Epithelial cell of proximal tubule (primary cell): ENCODE results near the gene TNNT3. TPM values are rescaled to one million over a fixed set of nuclear protein-coding genes. Genes with fewer than 3 reads are reported as not detected.
"Not testable (repeated sequence)": the region's sequence is repeated elsewhere in the genome, so short reads cannot be mapped to it uniquely, and the experiment has no call there.

ENCODE experiments used
- DNase-seq: peaks from one replicate; pipeline ENCODE4 v3.0.0-alpha.2; 2011; ENCODE audit warnings: low read depth
- H3K4me3 ChIP-seq: 2 replicates; pipeline ENCODE4 v1.5.1; 2011; ENCODE audit warnings: low read depth, mild to moderate bottlenecking, low read length
- CTCF ChIP-seq: conservative IDR thresholded peaks from 2 replicates; pipeline ENCODE4 v1.5.1; 2012; ENCODE audit warnings: low read depth, mild to moderate bottlenecking, low read length
- total RNA-seq: library from RNA; depleted of rRNA; stranded (reverse); fragments of >200 nt; gene quantifications from 2 replicates; pipeline ENCODE4 v1.2.3, GENCODE V29; 2015

The TNNT3 gene
- not detected in 2 replicates for total RNA-seq

- TF ChIP-seq CTCF: no peak
- no peak for DNase-seq
Observed at GRCh38 chr11:1919391-1920127, at the start of gene TNNT3. Gene TNNT3, plus strand, starts transcription at chr11:1919703. Its CDS starts 3,172 bp downstream, at chr11:1922875.

GRCh38 chr11:1870326-1870696 is 49.2 kb upstream of the TNNT3 start:
- no peak overlapping the region for H3K4me3 ChIP-seq
- DNase-seq: no peak
- TF ChIP-seq CTCF: no peak

More at GRCh38 chr11:1919391-1920127, at the start of gene TNNT3:
- H3K4me3 ChIP-seq: no peak within 1 kb of the TSS

DNA sequence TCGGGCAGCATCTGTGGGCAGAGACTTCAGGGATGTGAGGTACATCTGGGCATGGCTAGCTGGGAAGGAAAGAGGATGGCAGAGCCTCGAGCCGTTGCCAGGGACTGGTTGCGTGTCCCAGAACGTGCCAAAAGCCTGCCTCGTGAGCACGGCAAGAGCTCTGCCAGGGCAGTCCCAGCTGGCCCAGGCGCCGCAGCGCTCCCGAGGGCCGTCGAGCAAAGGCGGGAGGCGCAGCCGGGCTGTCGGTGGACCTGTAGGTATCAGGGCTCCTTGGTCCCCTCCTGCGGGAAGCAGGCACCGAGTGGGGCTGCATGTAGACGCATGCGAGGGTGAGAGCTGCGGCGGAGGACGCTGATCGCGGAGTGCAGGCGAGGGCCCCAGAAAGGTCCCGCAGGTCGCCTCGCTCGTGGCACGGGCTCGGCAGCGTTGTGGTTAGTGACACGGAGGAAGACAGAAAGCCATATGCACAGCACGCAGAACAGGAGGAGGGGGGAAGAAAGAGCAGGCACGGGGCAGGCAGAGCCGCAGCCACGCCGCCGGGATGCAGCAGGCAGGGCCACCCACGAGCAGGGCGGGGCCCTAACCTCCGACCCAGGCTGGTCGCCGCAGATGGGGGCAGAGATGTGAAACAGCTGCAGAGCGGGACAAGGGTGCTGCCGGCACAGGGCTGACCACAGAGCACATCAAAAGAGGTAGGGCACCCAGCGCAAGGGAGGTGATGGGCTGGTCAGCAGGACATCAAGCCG is 48.6 kb upstream of the TNNT3 start:
- no peak for TF ChIP-seq CTCF

GRCh38 chr11:1871531-1871930 is 48.0 kb upstream of the TNNT3 start:
- TF ChIP-seq CTCF: no peak
- H3K4me3 ChIP-seq: no peak overlapping the region
- DNase-seq: no peak

More for the DNA sequence above, 48.6 kb upstream of the TNNT3 start:
- no peak overlapping the region for H3K4me3 ChIP-seq
- no peak for DNase-seq

- no peak for DNase-seq
- TF ChIP-seq CTCF: no peak
- H3K4me3 ChIP-seq: no peak overlapping the region
Observed at GRCh38 chr11:1872267-1872985, 47.1 kb upstream of the TNNT3 start.

DNA sequence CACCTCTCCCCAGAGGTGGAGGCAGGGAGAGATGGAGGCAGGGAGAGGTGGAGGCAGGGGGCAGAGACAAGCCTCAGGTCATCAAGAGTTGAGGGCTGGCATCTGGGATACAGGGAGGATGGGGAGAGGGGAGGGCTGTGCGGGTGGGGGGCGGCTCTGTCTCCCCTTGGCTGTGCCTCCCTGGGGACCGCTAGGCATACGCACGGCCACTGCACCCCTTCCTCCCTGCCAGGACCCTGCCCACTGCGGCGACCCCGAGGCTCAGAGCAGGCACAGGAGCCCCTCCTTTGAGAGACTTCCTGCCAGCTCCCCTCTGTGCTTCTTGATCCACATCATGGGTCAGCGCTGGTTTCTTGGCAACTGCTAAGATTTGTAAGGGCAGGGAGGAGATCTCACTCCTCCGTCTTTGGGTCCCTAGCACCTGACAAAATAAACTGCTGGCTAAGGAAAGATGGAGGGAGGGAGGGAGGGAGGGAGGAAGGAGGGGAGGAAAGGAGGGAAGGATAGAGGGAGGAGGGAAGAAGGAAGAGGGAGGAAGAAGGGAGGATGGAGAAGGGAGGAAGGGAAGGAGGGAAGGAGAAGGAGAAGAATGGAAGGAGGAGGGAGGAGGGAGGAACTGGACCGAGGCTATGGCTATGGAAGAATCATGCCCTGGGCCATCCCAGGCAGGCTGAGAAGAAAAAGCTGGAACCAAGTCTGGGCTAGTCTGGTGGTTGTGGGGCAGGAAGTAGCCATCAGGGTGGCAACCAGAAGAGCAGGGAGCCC is 46.3 kb upstream of the TNNT3 start:
- H3K4me3 ChIP-seq: no peak overlapping the region
- no peak for TF ChIP-seq CTCF
- no peak for DNase-seq

DNA sequence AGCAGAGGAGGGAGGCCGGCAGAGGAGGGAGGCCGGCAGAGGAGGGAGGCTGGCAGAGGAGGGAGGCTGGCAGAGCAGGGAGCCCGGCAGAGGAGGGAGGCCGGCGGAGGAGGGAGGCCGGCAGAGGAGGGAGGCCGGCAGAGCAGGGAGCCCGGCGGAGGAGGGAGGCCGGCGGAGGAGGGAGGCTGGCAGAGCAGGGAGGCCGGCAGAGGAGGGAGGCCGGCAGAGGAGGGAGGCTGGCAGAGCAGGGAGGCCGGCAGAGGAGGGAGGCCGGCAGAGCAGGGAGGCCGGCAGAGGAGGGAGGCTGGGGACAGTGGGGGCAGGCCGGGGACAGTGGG is 45.7 kb upstream of the TNNT3 start:
- not testable (repeated sequence) for H3K4me3 ChIP-seq, DNase-seq

DNA sequence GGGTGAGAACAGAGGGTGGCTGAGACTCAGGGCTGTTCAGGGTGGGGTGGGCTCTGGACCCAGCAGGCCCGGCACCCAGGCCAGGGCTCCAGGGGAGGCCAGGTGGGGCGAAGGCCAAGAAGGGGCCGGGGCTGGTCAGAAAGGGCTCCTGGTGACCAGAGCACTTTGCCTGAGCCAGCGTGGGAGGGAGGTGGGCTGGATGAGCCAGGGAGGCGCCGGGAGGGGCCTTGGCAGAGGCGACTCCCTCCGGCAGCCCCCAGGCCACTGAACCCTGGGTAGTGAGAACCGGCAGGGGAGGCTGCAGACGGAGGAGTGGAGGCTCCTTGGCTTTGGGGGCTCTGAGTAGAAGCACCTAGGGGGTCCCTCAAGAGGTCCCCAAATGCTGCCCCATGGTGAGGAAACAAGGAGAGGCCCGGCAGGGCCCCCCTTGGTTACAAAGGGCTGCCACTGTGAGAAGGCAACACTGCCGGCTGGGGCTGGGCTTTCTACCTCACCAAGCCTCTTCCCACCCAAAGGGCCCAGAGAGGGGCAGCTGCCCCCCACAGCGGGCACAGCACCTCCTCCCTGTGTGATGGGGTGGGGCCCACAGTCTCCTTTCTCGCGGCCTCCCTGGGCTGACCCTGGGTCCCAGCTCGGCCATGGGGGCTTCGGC is 44.9 kb upstream of the TNNT3 start:
- not testable (repeated sequence) for DNase-seq, H3K4me3 ChIP-seq
